GM10248 (cell line): ENCODE data around the gene CCDC120.

Experiments
- CTCF ChIA-PET: fragments of 300-600 bp; sonication (Branson Sonifier 250); formaldehyde crosslinking; extraction: SDS; loops from one replicate; lab custom pipeline; 2021; ENCODE audit warnings: antibody characterized with exemption; lab: Yijun Ruan, JAX
- POLR2A ChIA-PET: fragments of 350-650 bp; sonication (Branson Sonifier 250); formaldehyde crosslinking; extraction: SDS; loops from one replicate; lab custom pipeline; 2020; ENCODE audit warnings: antibody characterized with exemption; lab: Yijun Ruan, JAX
- DNase-seq: peaks from one replicate; pipeline ENCODE4 v3.0.0; 2012; ENCODE audit errors: extremely low spot score
- TF ChIP-seq, protein P1 (sequence below): IDR thresholded peaks from 2 replicates; pipeline ENCODE4 v1.5.1; 2012; ENCODE audit warnings: mild to moderate bottlenecking, low read depth; ENCODE audit errors: extremely low read depth, missing control alignments, control extremely low read depth

Gene CCDC120

DNA sequence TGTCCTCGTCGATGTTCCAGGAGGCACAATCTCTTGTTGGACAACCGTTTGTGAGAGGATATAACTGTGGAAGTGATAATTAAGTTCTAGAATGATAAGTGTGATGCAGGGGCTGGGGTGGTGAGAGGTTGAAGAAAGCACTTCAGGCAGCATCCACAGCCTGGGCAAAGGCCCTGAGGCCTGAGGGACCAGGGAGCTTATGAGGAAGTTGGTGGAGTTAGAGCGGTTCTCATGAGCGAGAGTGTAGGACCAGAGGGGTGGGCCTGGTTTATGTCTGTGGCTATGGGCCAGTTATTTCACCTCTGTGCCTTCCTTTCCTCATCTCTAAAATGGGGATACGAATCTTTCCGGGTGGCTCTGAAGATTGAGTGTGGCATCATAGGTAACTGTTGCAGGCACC is 2.7 kb downstream of the CCDC120 start:
- TF ChIP-seq, protein P1, sequence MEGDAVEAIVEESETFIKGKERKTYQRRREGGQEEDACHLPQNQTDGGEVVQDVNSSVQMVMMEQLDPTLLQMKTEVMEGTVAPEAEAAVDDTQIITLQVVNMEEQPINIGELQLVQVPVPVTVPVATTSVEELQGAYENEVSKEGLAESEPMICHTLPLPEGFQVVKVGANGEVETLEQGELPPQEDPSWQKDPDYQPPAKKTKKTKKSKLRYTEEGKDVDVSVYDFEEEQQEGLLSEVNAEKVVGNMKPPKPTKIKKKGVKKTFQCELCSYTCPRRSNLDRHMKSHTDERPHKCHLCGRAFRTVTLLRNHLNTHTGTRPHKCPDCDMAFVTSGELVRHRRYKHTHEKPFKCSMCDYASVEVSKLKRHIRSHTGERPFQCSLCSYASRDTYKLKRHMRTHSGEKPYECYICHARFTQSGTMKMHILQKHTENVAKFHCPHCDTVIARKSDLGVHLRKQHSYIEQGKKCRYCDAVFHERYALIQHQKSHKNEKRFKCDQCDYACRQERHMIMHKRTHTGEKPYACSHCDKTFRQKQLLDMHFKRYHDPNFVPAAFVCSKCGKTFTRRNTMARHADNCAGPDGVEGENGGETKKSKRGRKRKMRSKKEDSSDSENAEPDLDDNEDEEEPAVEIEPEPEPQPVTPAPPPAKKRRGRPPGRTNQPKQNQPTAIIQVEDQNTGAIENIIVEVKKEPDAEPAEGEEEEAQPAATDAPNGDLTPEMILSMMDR: no peak
- no peak for DNase-seq
- CTCF ChIA-PET: interaction anchor here (1.6 kb wide), 1 partner anchor 40 kb away, joined by 3 read pairs; no protein-coding TSS in a partner anchor
- POLR2A ChIA-PET: no interaction called here

DNA sequence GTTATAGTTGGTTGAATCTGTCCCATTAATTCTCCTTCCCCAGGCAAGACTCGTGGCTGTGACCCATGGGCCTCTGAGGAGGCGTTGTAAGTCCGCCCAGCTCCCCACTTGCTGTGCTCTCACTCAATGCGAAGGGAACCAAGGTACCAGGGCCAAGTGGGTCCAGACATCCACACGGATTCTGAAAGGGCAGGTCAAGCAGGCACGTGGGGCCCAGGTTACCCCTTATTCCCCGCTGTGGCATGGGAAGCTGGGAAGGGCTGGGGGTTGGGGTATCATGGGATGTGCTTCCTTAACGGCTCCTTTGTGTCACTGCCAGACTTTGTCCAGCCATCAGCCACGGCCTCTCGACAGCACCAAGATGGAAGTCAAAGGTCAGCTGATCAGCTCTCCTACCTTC is 3.1 kb downstream of the CCDC120 start:
- TF ChIP-seq, protein P1: no peak
- CTCF ChIA-PET: interaction anchor here (1.5 to 1.6 kb wide), 2 partner anchors 18 to 40 kb away, joined by 3 to 4 read pairs; no protein-coding TSS in a partner anchor
- POLR2A ChIA-PET: no interaction called here
- no peak for DNase-seq

DNA sequence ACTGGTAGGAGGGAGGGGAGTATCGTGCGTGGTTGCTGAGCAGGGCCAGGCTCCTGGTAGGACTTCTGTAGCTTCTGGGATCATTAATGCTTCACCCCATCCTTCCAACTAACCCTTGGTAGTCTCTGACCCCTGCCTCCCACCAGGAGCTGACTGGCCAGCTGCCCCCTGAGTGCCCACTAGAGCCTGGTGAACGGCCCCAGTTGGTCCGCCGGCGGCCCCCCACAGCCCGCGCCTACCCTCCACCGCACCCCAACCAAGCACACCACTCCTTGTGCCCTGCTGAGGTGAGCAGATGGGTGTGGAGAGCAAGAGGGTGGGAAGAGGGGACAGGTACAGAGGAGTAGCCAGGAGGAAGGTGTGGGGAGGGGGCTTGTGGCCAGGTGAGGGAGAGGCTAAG is 4.9 kb downstream of the CCDC120 start:
- DNase-seq: no peak
- CTCF ChIA-PET: no interaction called here
- POLR2A ChIA-PET: no interaction called here
- TF ChIP-seq, protein P1: no peak

DNA sequence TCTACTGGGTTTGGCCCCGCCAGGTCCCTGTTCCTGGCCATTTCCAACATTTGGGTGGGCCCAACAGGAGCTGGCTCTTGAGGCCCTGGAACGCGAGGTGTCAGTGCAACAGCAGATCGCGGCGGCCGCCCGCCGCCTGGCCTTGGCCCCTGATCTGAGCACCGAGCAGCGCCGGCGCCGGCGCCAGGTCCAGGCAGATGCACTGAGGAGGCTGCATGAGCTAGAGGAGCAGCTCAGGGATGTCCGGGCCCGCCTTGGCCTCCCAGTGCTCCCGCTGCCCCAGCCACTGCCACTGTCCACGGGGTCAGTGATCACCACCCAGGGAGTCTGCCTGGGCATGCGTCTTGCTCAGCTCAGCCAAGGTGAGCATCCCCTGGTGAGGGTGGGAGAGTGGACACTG is 5.5 kb downstream of the CCDC120 start:
- CTCF ChIA-PET: no interaction called here
- no peak for DNase-seq
- TF ChIP-seq, protein P1: no peak
- POLR2A ChIA-PET: no interaction called here

DNA sequence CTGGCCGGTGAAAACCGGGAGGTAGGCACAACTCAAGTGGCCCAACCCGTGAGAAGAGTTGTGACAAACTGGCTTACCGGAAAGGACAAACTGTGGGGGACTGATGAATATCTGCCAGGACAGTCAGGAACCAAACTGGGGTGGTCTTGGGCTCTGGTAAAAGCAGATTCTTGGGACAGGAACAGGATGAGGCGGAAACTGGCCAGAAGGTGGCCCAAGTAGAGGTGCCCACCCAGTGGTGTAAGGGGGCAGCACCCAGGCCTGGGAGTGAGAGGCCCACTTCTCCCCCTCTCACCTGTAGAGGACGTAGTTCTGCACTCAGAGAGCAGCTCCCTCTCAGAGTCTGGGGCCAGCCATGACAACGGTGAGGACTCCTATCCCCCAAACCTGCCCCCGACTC is 5.9 kb downstream of the CCDC120 start:
- no peak for DNase-seq
- ChIA-PET CTCF (no interaction called here), POLR2A (no interaction called here)
- TF ChIP-seq, protein P1: no peak

DNA sequence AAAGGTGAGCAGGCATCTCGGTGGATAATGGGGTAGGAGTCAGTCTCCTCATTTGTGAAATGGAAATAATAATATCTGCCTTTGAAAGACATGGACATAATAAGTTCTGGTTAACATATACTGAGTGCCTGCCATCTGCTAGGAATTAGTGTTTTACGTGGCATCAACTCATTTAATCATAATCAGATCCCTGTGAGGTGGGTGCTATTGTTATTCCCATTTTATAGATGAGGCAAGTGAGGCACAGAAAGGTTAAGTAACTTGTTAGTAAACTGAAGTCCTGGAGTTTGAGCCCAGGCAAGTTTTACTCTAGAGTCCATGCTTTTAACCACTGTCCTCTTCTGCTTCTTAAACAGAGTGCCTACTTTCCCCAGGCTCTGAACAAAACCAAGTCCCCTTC is 7.5 kb downstream of the CCDC120 start:
- DNase-seq: no peak
- POLR2A ChIA-PET: no interaction called here
- TF ChIP-seq, protein P1: no peak
- CTCF ChIA-PET: interaction anchor here (1.3 kb wide), 1 partner anchor 23 kb away, joined by 3 read pairs; no protein-coding TSS in a partner anchor
